IMR-90 (cell line): ENCODE measurements around the gene UQCRC2. TPM values are rescaled to one million over a fixed set of nuclear protein-coding genes. Genes with fewer than 3 reads are reported as not detected.

Experiments used
- ATAC-seq: fragments of 200-7000 bp; cut with Tn5 transposase; 2 replicates; pipeline ENCODE4 v1.9.1; 2020; ENCODE audit warnings: low read depth, mild to moderate bottlenecking, moderate library complexity
- BruUV-seq: library from RNA; stranded (reverse); fragments of 400-500 nt; replicated peaks from 2 replicates; lab custom pipeline; 2021; lab: Mats Ljungman, UMichigan
- CTCF ChIA-PET: fragments of 300-600 bp; formaldehyde crosslinking; extraction: SDS; loops from one replicate; lab custom pipeline; 2021; ENCODE audit warnings: antibody characterized with exemption; lab: Yijun Ruan, JAX
- POLR2A ChIA-PET: fragments of 300-600 bp; sonication (Branson Sonifier 250); formaldehyde crosslinking; loops from one replicate; lab custom pipeline; 2022; ENCODE audit warnings: antibody characterized with exemption; ENCODE audit not compliant: unreplicated experiment; lab: Charles Lee
- DNase-seq: peaks from one replicate; pipeline ENCODE4 v3.0.0; 2013
- H2AFZ ChIP-seq: replicated peaks from 2 replicates; pipeline ENCODE3; 2013; ENCODE audit warnings: low read length, mild to moderate bottlenecking; ENCODE audit not compliant: poor library complexity
- H2AK5ac ChIP-seq: 2 replicates; pipeline ENCODE4 v1.6.1; 2013; ENCODE audit warnings: low read depth, low read length, inconsistent platforms
- H2AK9ac ChIP-seq: replicated peaks from 2 replicates; pipeline ENCODE3; 2013; ENCODE audit warnings: mild to moderate bottlenecking, low read depth, low read length, moderate library complexity; ENCODE audit not compliant: poor library complexity
- H2BK120ac ChIP-seq: 2 replicates; pipeline ENCODE4 v1.6.1; 2013; ENCODE audit warnings: low read depth, low read length, inconsistent platforms
- H2BK15ac ChIP-seq: 3 replicates; pipeline ENCODE4 v1.6.1; 2013; ENCODE audit warnings: low read depth, low read length, inconsistent platforms
- H2BK20ac ChIP-seq: 2 replicates; pipeline ENCODE4 v1.6.1; 2013; ENCODE audit warnings: low read depth, mild to moderate bottlenecking, inconsistent platforms, low read length, moderate library complexity
- H2BK5ac ChIP-seq: 2 replicates; pipeline ENCODE4 v1.6.1; 2013; ENCODE audit warnings: mild to moderate bottlenecking, low read depth, low read length, inconsistent platforms; ENCODE audit not compliant: poor library complexity, severe bottlenecking
- H3K14ac ChIP-seq: replicated peaks from 2 replicates; pipeline ENCODE4 v1.6.1; 2013; ENCODE audit warnings: low read depth, low read length, inconsistent platforms
- H3K18ac ChIP-seq: 2 replicates; pipeline ENCODE4 v1.6.1; 2013; ENCODE audit warnings: low read depth, low read length, control low read depth
- H3K23ac ChIP-seq: 2 replicates; pipeline ENCODE4 v1.6.1; 2013; ENCODE audit warnings: low read depth, low read length, inconsistent platforms
- H3K27ac ChIP-seq: 2 replicates; pipeline ENCODE4 v1.5.1; 2013; ENCODE audit warnings: mild to moderate bottlenecking, control low read depth, low read length; ENCODE audit not compliant: insufficient read depth
- H3K27me3 ChIP-seq: 2 replicates; pipeline ENCODE4 v1.6.1; 2013; ENCODE audit warnings: low read length; ENCODE audit not compliant: control insufficient read depth, insufficient read depth
- H3K36me3 ChIP-seq: 2 replicates; pipeline ENCODE4 v1.6.1; 2013; ENCODE audit warnings: low read length, mixed read lengths; ENCODE audit not compliant: control insufficient read depth, insufficient read depth
- H3K4ac ChIP-seq: 2 replicates; pipeline ENCODE4 v1.6.1; 2013; ENCODE audit warnings: low read depth, low read length, inconsistent platforms
- H3K4me1 ChIP-seq: 2 replicates; pipeline ENCODE4 v1.6.1; 2013; ENCODE audit warnings: low read length, mixed read lengths; ENCODE audit not compliant: control insufficient read depth, insufficient read depth
- H3K4me2 ChIP-seq: 2 replicates; pipeline ENCODE4 v1.6.1; 2013; ENCODE audit warnings: low read depth, mild to moderate bottlenecking, control low read depth, low read length, moderate library complexity
- H3K4me3 ChIP-seq: 2 replicates; pipeline ENCODE4 v1.5.1; 2013; ENCODE audit warnings: low read depth, mild to moderate bottlenecking, control low read depth, low read length, moderate library complexity; ENCODE audit not compliant: insufficient read depth
- H3K56ac ChIP-seq: 2 replicates; pipeline ENCODE4 v1.6.1; 2013; ENCODE audit warnings: low read length, inconsistent platforms; ENCODE audit not compliant: insufficient read depth; ENCODE audit errors: extremely low read depth
- H3K79me1 ChIP-seq, 2 experiments: 2 replicates each; pipeline ENCODE4 v1.6.1; 2013; ENCODE audit warnings: low read length in 2 of 2, inconsistent platforms in 1 of 2, low read depth in 1 of 2
- H3K9ac ChIP-seq: 2 replicates; pipeline ENCODE4 v1.6.1; 2013; ENCODE audit warnings: low read depth, low read length, control low read depth
- H3K9me1 ChIP-seq: 2 replicates; pipeline ENCODE4 v1.6.1; 2013; ENCODE audit warnings: low read length, inconsistent platforms; ENCODE audit not compliant: insufficient read depth
- H3K9me3 ChIP-seq: 2 replicates; pipeline ENCODE4 v1.6.1; 2013; ENCODE audit warnings: low read length; ENCODE audit not compliant: control insufficient read depth, insufficient read depth
- H4K20me1 ChIP-seq: 2 replicates; pipeline ENCODE4 v1.6.1; 2013; ENCODE audit warnings: low read length, inconsistent platforms; ENCODE audit not compliant: insufficient read depth
- H4K5ac ChIP-seq: 2 replicates; pipeline ENCODE4 v1.6.1; 2013; ENCODE audit warnings: mild to moderate bottlenecking, low read depth, low read length, control low read depth
- H4K8ac ChIP-seq, 2 experiments: 2 replicates each; pipeline ENCODE4 v1.6.1; 2013; ENCODE audit warnings: low read depth in 2 of 2, low read length in 2 of 2, control low read depth in 1 of 2, inconsistent platforms in 1 of 2
- H4K91ac ChIP-seq: 2 replicates; pipeline ENCODE4 v1.6.1; 2013; ENCODE audit warnings: low read depth, low read length, inconsistent platforms; ENCODE audit not compliant: insufficient read depth
- CHD1 ChIP-seq: IDR thresholded peaks from 2 replicates; pipeline ENCODE4 v1.6.1; 2012; ENCODE audit warnings: low read depth, low read length, improper control_type of control experiment
- FOS ChIP-seq: fragments of 150-350 bp; IDR thresholded peaks from 2 replicates; pipeline ENCODE4 v1.6.1; 2016; ENCODE audit warnings: low read depth, low read length
- MAZ ChIP-seq: IDR thresholded peaks from 2 replicates; pipeline ENCODE4 v1.6.1; 2012; ENCODE audit warnings: low read depth, mild to moderate bottlenecking, low read length, improper control_type of control experiment, moderate library complexity, borderline replicate concordance
- MXI1 ChIP-seq: IDR thresholded peaks from 2 replicates; pipeline ENCODE4 v1.6.1; 2012; ENCODE audit warnings: low read depth, mild to moderate bottlenecking, low read length, moderate library complexity, borderline replicate concordance
- NFE2L2 ChIP-seq: fragments of 150-350 bp; IDR thresholded peaks from 2 replicates; pipeline ENCODE4 v1.6.1; 2016; ENCODE audit warnings: low read depth, mild to moderate bottlenecking, low read length
- POLR2A ChIP-seq: IDR thresholded peaks from 2 replicates; pipeline ENCODE4 v1.6.1; 2012; ENCODE audit warnings: mild to moderate bottlenecking, low read depth, low read length
- SMC3 ChIP-seq: fragments of 150-350 bp; IDR thresholded peaks from 2 replicates; pipeline ENCODE4 v1.6.1; 2016; ENCODE audit warnings: low read depth, mild to moderate bottlenecking, antibody characterized with exemption, low read length, moderate library complexity
- WGBS, 2 experiments: methylation state at CpG; one replicate each; pipeline versions ENCODE4 v1.1.5 to v1.1.7; 2013; ENCODE audit warnings: missing lambda C conversion rate in 2 of 2; ENCODE audit not compliant: insufficient read length in 1 of 2; ENCODE audit errors: extremely low coverage in 2 of 2; 5-methylcytosine and 5-hydroxymethylcytosine counted together
- dilution Hi-C: fragments of 300-500 bp; cut with HindIII; formaldehyde crosslinking; loops from one replicate; pipeline ENCODE4 v1.14.3; 2018; ENCODE audit warnings: low sequenced_read_pairs; ENCODE audit not compliant: unreplicated experiment
- in situ Hi-C: fragments of 300-500 bp; cut with MboI; formaldehyde crosslinking; loops from 3 replicates; pipeline ENCODE4 v1.14.3; 2019; ENCODE audit warnings: low sequenced_read_pairs, inconsistent platforms, mixed read lengths
- intact Hi-C: fragments of 100-400 bp; cut with micrococcal nuclease; formaldehyde crosslinking; loops from 2 replicates; pipeline ENCODE4 v1.10.0; 2022
- polyA plus RNA-seq, 3 experiments: library from polyadenylated mRNA; depleted of rRNA; stranded (reverse); fragments of >200 nt; gene quantifications; 2 replicates each; pipeline ENCODE4 v1.2.3, GENCODE V29; 2012; ENCODE audit warnings: low replicate concordance in 1 of 3
- total RNA-seq: library from RNA; depleted of rRNA; stranded (reverse); fragments of >200 nt; gene quantifications from 2 replicates; pipeline ENCODE4 v1.2.3, GENCODE V29; 2012

Gene UQCRC2
- total and polyA plus RNA-seq, 2 of the 4 experiments (the other 2 are of a cell fraction) = 191 to 284 TPM

DNA sequence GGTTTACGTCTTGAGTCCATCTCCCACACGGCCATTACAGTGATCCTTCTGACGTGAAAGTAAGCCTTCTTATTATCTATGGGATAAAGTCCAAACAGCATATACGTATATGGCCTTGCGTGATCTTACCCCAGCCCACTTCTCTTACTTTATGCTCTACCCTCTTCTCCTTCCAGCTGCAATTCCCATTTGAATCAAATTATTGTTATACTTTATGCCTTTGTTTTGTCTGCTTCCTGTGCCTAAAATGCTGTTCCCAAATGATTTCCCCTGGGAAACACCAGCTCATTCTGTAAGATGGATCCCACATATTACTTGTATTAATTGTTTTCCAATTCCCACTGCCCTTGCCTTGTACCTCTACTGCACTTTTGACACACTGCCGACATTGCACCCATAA lies 11.2 kb downstream of the UQCRC2 start:
- no peak overlapping the region for H4K91ac ChIP-seq
- no peak overlapping the region for H4K5ac ChIP-seq
- H3K56ac ChIP-seq = no peak overlapping the region
- ChIA-PET CTCF (no interaction called here), POLR2A (no interaction called here)
- no TSS peak for BruUV-seq
- H4K20me1 ChIP-seq = no peaks in the 10 kb centered on the region
- no peak overlapping the region for H2BK20ac ChIP-seq
- no peak overlapping the region for H3K9ac ChIP-seq
- no peaks in the 10 kb centered on the region for H3K9me1 ChIP-seq
- H2AFZ ChIP-seq = no peak overlapping the region
- no peak overlapping the region for H2AK5ac ChIP-seq
- ATAC-seq = no peak
- H3K23ac ChIP-seq = no peak overlapping the region
- H3K4me2 ChIP-seq = no peak overlapping the region
- peaks cover under 1 to 5% of the 10 kb centered on the region in 2 experiments; a peak in 2 of 4 replicates for H3K79me1 ChIP-seq
- no peaks in the 10 kb centered on the region for H3K27me3 ChIP-seq
- H3K4me3 ChIP-seq = no peak overlapping the region
- 92% methylated on average over 5 of the region's 6 CpGs; no CpG with 5 or more reads in 1 of the 2 experiments for WGBS, 2 experiments
- H3K4ac ChIP-seq = no peak overlapping the region
- H3K18ac ChIP-seq = no peak overlapping the region
- intact Hi-C loops (no loop called here), dilution Hi-C loops (no loop called here), in situ Hi-C loops (no loop called here)
- H2BK5ac ChIP-seq = no peak overlapping the region
- H3K27ac ChIP-seq = no peak overlapping the region
- DNase-seq = no peak
- TF ChIP-seq POLR2A (no peak), SMC3 (no peak), MAZ (no peak), CHD1 (no peak), MXI1 (no peak), FOS (no peak), NFE2L2 (no peak)
- no peak overlapping the region for H4K8ac ChIP-seq
- H3K14ac ChIP-seq = no peak overlapping the region
- H3K9me3 ChIP-seq = no peaks in the 10 kb centered on the region
- H3K36me3 ChIP-seq = peaks cover 47% of the 10 kb centered on the region
- H2BK120ac ChIP-seq = no peak overlapping the region
- no peaks in the 10 kb centered on the region for H3K4me1 ChIP-seq
- no peak overlapping the region for H2AK9ac ChIP-seq
- no peak overlapping the region for H2BK15ac ChIP-seq
